C4-2B (cell line): ENCODE data around the gene FFAR4.

Experiments
- ZFX ChIP-seq: fragments of 450-650 bp; IDR thresholded peaks from 2 replicates; pipeline ENCODE4 v1.6.1; 2017
- TF ChIP-seq, protein P1 (sequence below): fragments of 450-650 bp; conservative IDR thresholded peaks from 2 replicates; pipeline ENCODE4 v1.5.1; 2017; ENCODE audit warnings: mild to moderate bottlenecking

DNA sequence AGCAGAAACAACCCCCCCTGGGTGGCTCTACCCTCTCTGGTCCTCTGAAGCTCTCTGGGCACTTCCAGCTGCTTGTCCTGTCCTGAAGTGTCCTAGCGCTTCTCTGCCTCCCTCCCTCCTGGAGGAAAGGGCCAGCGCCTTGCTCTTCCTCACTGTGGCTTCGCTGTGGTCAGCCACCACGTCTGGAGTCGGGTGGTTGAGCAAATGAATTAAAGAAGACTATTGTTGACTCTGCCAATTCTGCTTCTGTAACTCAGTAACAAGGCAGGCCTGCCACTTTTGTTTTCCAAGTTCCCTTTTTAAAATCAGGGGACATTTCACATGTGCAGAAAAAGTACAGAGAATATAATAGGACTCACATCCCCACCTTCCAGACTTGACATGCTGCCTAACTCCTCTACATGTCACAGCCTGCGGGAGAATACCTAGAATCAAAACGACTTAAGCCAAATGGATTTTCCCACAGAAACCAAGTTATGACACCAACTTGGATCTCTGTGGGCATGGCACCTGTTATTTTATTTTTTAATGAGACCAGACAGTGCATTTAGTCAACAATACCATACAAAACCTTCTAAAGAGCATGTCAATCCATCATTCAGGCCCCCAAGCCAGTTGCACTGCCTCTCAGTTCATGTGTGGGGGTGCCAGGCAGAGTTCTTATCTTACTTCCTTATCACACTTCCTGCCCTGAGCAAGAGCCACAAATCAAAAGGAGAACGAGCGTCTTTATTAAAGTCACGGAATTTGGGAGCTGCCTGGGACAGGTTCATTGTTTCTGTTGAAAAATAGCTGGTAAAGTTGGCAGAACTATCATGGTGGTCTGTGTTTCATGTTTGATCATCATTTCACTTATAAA, 6.8 kb downstream of the FFAR4 start:
- TF ChIP-seq, protein P1, sequence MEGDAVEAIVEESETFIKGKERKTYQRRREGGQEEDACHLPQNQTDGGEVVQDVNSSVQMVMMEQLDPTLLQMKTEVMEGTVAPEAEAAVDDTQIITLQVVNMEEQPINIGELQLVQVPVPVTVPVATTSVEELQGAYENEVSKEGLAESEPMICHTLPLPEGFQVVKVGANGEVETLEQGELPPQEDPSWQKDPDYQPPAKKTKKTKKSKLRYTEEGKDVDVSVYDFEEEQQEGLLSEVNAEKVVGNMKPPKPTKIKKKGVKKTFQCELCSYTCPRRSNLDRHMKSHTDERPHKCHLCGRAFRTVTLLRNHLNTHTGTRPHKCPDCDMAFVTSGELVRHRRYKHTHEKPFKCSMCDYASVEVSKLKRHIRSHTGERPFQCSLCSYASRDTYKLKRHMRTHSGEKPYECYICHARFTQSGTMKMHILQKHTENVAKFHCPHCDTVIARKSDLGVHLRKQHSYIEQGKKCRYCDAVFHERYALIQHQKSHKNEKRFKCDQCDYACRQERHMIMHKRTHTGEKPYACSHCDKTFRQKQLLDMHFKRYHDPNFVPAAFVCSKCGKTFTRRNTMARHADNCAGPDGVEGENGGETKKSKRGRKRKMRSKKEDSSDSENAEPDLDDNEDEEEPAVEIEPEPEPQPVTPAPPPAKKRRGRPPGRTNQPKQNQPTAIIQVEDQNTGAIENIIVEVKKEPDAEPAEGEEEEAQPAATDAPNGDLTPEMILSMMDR, result no peak
- TF ChIP-seq ZFX, result no peak
